Activated CD8-positive, alpha-beta T cell treated with anti-CD3 and anti-CD28 coated beads for 36 hours (primary cell): Measurements from ENCODE around the gene SPPL3. TPM values are rescaled to one million over a fixed set of nuclear protein-coding genes. Genes with fewer than 3 reads are reported as not detected.

Experiments
- ATAC-seq: fragments of 200-7000 bp; cut with Tn5 transposase; one replicate; pipeline ENCODE4 v1.10.0; 2021; ENCODE audit warnings: mild to moderate bottlenecking, moderate library complexity
- CTCF ChIA-PET: fragments of 350-600 bp; sonication (Branson Sonifier 250); formaldehyde crosslinking; loops from one replicate; lab custom pipeline; 2021; ENCODE audit warnings: antibody characterized with exemption; lab: Charles Lee
- POLR2A ChIA-PET: fragments of 350-600 bp; sonication (Branson Sonifier 250); formaldehyde crosslinking; loops from one replicate; lab custom pipeline; 2021; ENCODE audit warnings: antibody characterized with exemption; lab: Charles Lee
- DNase-seq: peaks from one replicate; pipeline ENCODE4 v3.0.0-alpha.2; 2020
- H3K27ac Mint-ChIP-seq: one replicate; pipeline ENCODE4 v1.8.0; 2021; ENCODE audit warnings: mild to moderate bottlenecking, mixed read lengths
- H3K27me3 Mint-ChIP-seq: one replicate; pipeline ENCODE4 v1.8.0; 2021; ENCODE audit warnings: mixed read lengths
- H3K36me3 Mint-ChIP-seq: one replicate; pipeline ENCODE4 v1.8.0; 2021; ENCODE audit warnings: low read depth, mixed read lengths
- H3K4me1 Mint-ChIP-seq: one replicate; pipeline ENCODE4 v1.8.0; 2021; ENCODE audit warnings: low read depth, mixed read lengths
- H3K4me3 Mint-ChIP-seq: one replicate; pipeline ENCODE4 v1.8.0; 2021; ENCODE audit warnings: mild to moderate bottlenecking, moderate library complexity, mixed read lengths
- H3K9me3 Mint-ChIP-seq: one replicate; pipeline ENCODE4 v1.8.0; 2021; ENCODE audit warnings: mixed read lengths
- intact Hi-C: fragments of 100-400 bp; cut with micrococcal nuclease; formaldehyde crosslinking; loops from one replicate; pipeline ENCODE4 v1.10.0; 2022
- total RNA-seq, 2 experiments: library from RNA; stranded (reverse); gene quantifications; one replicate each; pipeline ENCODE4 v1.2.3, GENCODE V29; 2021
- TF ChIP-seq, protein P1 (sequence below): fragments of 200-600 bp; IDR thresholded peaks from one replicate; pipeline ENCODE4 v1.8.0; 2022; ENCODE audit warnings: antibody characterized with exemption, mild to moderate bottlenecking

SPPL3 gene
- total RNA-seq, 2 experiments from 2014 or later = 19.8 to 20.8 TPM

DNA sequence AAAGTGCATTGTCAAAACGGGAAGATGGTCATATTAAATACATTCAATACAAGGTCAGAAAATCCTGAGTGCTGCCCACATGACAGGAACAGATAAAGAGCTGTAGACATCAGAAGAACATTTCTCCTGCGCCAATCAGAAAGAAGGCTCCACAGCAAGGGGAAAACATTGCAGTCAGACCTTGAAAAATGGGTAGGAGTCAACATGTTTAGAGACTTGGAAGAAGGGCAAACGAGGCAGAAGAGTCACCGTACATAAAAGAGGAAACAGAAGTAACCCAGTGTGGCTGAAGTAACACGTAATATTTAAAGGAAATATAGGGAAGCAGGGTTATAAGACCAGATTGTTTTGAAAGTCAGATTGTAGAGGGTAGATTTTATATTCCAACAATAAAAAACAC is 11.9 kb downstream of the SPPL3 start:
- POLR2A ChIA-PET = no interaction called here
- Mint-ChIP-seq H3K36me3 (peaks cover 12% of the 10 kb centered on the region), H3K27ac (peak overlapping the region; percentile 62), H3K4me1 (peaks cover 44% of the 10 kb centered on the region), H3K27me3 (no peaks in the 10 kb centered on the region), H3K9me3 (no peaks in the 10 kb centered on the region), H3K4me3 (no peak overlapping the region)
- ATAC-seq (peak; percentile 77), DNase-seq (peak; percentile 13)
- intact Hi-C loops = no loop called here
- CTCF ChIA-PET = interaction anchor here (2.2 kb wide), 1 partner anchor 11 kb away, joined by 14 read pairs; the partner anchor contains the start of gene SPPL3
- TF ChIP-seq, protein P1, sequence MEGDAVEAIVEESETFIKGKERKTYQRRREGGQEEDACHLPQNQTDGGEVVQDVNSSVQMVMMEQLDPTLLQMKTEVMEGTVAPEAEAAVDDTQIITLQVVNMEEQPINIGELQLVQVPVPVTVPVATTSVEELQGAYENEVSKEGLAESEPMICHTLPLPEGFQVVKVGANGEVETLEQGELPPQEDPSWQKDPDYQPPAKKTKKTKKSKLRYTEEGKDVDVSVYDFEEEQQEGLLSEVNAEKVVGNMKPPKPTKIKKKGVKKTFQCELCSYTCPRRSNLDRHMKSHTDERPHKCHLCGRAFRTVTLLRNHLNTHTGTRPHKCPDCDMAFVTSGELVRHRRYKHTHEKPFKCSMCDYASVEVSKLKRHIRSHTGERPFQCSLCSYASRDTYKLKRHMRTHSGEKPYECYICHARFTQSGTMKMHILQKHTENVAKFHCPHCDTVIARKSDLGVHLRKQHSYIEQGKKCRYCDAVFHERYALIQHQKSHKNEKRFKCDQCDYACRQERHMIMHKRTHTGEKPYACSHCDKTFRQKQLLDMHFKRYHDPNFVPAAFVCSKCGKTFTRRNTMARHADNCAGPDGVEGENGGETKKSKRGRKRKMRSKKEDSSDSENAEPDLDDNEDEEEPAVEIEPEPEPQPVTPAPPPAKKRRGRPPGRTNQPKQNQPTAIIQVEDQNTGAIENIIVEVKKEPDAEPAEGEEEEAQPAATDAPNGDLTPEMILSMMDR = no peak

GRCh38 chr12:120890963-120891362 is 13.2 kb downstream of the SPPL3 start:
- intact Hi-C loops = no loop called here
- DNase-seq (no peak), ATAC-seq (no peak)
- Mint-ChIP-seq H3K4me1 (peaks cover 48% of the 10 kb centered on the region), H3K4me3 (no peak overlapping the region), H3K27me3 (no peaks in the 10 kb centered on the region), H3K36me3 (peaks cover 9% of the 10 kb centered on the region), H3K27ac (no peak overlapping the region), H3K9me3 (no peaks in the 10 kb centered on the region)
- POLR2A ChIA-PET = interaction anchor here (1.0 to 1.1 kb wide), 2 partner anchors 12 to 88 kb away, joined by 3 to 4 read pairs; partner anchors contain the start of gene SPPL3
- CTCF ChIA-PET = interaction anchor here (0.6 to 2.2 kb wide), 5 partner anchors 12 to 308 kb away, joined by 3 to 14 read pairs (median 3); partner anchors contain the start of gene SPPL3
- TF ChIP-seq, protein P1 = no peak

DNA sequence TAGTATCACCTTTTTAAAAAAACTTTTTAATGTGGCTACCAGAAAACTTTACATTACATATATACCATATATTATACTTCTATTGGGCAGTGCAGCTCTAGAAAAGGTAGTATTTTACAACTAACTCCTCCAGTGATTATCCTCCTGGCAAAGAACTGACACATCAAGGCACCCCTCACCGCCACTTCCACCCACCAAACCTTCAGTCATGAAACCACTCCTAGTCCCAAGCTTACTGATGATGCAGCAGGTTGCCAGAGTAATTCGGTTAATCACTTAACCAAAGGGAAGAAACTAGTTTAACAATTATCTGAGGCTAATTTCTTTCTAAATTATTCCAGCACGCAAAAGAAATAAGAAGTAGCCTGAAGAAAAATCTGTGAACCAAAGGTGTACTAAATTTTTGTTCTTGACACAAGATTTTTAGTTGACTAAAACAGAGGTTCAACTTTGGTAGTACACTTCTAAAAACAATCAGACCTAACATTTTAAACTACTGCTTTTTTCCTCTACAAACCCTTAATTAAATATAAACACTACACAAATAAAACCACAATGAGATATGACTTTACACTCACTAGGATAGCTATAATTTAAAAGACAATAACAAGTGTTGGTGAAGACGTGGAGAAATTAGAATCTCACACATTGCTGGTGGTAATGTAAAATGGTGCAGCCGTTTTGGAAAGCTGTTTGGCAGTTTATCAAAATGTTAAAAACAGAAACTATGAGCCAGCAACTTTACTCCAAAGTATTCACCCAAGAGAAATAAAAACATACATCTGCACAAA is 16.7 kb downstream of the SPPL3 start:
- ChIA-PET POLR2A (interaction anchor here (1.5 to 1.6 kb wide), 2 partner anchors 13 to 16 kb away, joined by 3 to 5 read pairs; no protein-coding TSS in a partner anchor), CTCF (interaction anchor here (0.8 to 2.1 kb wide), 6 partner anchors 18 to 85 kb away, joined by 3 to 6 read pairs (median 4); no protein-coding TSS in a partner anchor)
- intact Hi-C loops = no loop called here
- peak; percentile 70 for DNase-seq
- TF ChIP-seq, protein P1 = no peak
- H3K4me1 Mint-ChIP-seq = peaks cover 52% of the 10 kb centered on the region
- H3K36me3 Mint-ChIP-seq = peaks cover 4% of the 10 kb centered on the region
- no peaks in the 10 kb centered on the region for H3K9me3 Mint-ChIP-seq
- peak; percentile 26 for ATAC-seq
- no peak overlapping the region for H3K4me3 Mint-ChIP-seq
- peak overlapping the region; percentile 67 for H3K27ac Mint-ChIP-seq
- no peaks in the 10 kb centered on the region for H3K27me3 Mint-ChIP-seq

DNA sequence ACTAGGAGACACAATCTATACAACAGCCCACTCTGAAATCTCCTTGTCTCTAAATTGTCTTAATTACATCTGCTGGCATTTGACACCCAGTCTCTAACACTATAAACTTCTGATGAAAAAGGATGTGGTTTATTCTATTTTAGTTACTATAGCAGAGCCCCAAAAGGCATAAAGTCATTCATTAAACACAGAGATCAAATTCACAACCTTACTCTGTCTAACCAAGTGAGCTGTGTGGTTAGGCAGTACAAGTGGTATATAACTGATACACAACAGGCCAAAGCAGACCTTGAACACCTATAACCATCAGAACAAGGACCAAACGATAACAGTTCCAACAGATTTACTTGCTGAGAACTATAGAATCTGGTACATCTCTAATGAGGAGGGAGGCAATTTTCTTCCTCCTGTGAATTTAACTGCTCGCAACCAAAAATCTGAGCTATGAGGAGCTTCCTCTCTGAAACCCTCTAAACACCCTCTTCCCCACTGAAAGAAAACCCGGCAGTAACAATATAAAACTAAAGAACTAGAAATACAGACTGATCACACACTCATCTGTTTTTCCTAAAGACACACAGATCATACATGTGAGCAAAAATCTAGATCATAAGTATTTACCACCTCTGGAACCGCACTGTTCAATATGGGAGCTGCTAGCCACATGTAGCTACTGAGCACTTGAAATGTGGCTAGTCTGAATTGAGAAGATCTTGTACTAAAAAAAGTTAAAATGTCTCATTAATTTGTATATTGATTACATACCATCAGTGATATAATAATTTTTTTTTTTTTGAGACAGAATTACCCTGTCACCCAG is 17.7 kb downstream of the SPPL3 start:
- Mint-ChIP-seq H3K9me3 (no peaks in the 10 kb centered on the region), H3K4me3 (peak overlapping the region; percentile 46), H3K36me3 (no peaks in the 10 kb centered on the region), H3K27me3 (no peaks in the 10 kb centered on the region), H3K27ac (peak overlapping the region; percentile 89), H3K4me1 (peaks cover 54% of the 10 kb centered on the region)
- DNase-seq = no peak
- POLR2A ChIA-PET = interaction anchor here (0.8 to 1.6 kb wide), 3 partner anchors 15 to 91 kb away, joined by 3 to 5 read pairs (median 3); no protein-coding TSS in a partner anchor
- TF ChIP-seq, protein P1 = no peak
- peak; percentile 90 for ATAC-seq
- CTCF ChIA-PET = interaction anchor here (0.8 to 2.1 kb wide), 6 partner anchors 18 to 86 kb away, joined by 3 to 6 read pairs (median 4); partner anchors contain the start of gene SPPL3
- intact Hi-C loops = no loop called here
